ENCODE measurements around the gene SPATA9.
"Not testable (repeated sequence)": the region's sequence is repeated elsewhere in the genome, so short reads cannot be mapped to it uniquely, and the experiment has no call there.

SPATA9 gene

DNA sequence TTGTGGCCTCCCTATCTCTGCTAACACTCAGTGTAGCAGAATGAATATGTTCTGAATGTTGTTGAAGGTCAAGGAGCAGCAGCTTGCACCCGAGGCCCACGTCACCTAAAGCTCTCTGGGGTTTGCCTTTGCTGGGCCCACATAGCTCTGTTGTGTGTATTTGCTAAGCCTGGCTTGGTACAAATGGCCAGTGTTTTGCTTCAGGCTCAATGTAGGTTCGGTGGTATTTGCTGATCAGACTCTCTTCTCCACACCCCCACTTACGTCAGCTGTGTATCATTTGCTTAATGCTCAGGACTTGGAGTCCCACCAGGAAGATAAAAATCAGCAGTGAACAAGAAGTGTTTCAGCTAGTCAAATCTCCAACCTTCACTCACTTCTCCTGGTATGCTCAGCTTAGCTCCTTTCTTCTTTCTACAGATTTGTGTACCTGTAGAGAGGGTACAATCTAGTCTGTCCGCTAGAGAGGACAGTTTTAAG lies 41.0 kb downstream of the SPATA9 start:
- no peak for DNase-seq

DNA sequence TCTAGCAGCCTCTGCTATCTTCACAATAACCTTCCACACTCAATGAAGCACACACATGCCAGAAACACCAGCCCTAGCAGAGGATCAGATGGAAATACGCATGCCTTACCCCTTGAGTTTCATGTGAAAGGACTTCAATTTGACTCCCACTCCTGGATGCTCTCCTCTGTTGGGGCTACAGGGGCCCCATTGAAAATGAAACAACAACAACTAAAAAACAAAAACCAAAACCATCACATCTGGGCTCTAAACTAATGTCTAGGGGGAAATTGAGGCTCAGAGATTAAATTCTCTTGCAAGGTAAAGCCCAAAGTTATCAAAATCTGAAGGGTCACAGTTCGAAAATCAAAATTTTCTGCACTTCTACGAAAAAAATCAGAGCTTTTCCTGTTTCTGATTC lies 44.2 kb downstream of the SPATA9 start:
- DNase-seq = no peak

GRCh38 chr5:95634081-95634480 lies 48.7 kb downstream of the SPATA9 start:
- DNase-seq = no peak

- no peak for DNase-seq
Observed at GRCh38 chr5:95633671-95634070, 49.1 kb downstream of the SPATA9 start.

DNA sequence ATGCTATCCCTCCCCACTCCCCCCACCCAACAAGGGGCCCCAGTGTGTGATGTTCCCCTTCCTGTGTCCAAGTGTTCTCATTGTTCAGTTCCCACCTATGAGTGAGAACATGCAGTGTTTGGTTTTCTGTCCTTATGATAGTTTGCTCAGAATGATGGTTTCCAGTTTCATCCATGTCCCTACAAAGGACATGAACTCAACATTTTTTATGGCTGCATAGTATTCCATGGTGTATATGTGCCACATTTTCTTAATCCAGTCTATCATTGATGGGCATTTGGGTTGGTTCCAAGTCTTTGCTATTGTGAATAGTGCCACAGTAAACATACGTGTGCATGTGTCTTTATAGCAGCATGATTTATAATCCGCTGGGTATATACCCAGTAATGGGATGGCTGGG lies 49.8 kb downstream of the SPATA9 start:
- not testable (repeated sequence) for DNase-seq

GRCh38 chr5:95631991-95632675 lies 50.7 kb downstream of the SPATA9 start:
- no peak for DNase-seq

DNA sequence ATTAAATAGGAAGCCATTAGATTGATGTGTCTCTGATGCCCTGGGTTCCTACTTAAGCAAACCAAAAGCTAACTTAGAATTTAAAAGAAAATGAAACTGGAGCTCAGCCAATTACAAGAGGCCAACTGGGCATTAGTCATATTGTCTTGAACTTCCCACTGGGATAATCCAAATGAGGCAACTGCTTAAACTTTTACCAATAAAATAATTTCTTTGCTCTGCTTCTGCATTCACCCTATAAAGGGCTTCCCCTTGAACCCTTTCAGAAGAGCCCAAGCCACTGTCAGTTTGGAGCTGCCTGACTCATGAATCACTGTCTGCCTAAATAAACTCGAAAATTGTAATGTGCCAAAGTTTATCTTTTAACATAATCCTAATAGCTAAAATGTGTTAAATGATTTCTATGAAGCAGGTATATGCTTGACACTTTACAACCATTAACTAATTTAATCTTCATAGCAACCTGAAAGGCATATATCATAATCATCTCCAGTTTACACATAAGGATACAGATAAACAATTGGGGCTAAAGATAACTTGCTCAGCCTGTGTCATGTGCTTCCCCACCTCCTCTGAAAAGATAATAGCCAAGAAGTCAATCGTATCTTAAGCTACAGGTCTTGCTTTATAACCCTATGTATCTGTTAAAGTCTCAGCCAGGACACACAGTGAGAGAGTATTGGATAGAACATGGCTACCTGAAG lies 51.4 kb downstream of the SPATA9 start:
- DNase-seq = no peak

DNA sequence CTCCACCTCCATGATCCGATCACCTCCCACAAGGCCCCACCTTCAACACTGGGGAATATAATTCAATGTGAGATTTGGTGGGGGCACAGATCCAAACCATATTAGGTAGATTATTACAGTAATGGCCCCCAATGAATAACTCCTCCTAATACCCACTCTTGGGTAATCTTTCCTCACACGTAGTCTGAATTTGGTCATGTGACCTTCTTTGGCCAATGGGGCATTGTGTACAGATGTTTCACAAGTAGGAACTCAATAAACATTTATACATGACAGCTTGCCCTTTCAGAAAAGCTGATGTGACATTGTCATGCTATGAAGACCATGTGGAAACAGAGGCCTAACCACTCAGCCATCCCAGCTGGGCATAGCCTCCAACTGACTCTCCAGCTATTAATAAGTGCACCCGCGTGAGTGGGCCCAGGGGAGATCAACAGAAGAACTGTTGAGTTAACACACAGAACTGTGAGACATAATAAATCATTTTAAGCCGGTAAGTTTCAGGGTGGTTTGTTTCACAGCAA lies 52.3 kb downstream of the SPATA9 start:
- DNase-seq = no peak

- no peak for DNase-seq
Observed at GRCh38 chr5:95628933-95629332, 53.9 kb downstream of the SPATA9 start.

- no peak for DNase-seq
Observed at GRCh38 chr5:95627971-95628810, 54.6 kb downstream of the SPATA9 start.

- DNase-seq = no peak
Observed at GRCh38 chr5:95626701-95627100, 56.1 kb downstream of the SPATA9 start.

- no peak for DNase-seq
Observed at GRCh38 chr5:95624368-95624767, 58.4 kb downstream of the SPATA9 start.

DNA sequence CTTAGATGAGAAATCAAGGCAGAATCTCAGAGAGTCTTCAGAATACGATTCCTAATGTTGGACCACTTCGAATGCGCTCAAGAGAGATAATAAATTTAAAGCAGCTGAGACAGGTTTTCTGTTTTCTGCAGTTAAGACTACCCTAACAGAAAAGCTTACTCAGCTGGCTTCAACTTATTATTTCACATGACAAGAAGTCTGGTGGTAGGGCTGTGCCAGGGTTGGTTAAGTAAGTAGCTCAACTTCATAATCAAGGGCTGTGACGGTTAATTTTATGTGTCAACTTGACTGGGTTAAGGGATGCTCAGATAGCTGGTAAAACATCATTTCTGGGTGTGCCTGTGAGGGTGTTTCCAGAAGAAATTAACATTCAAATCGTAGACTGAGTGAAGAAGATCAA lies 59.1 kb downstream of the SPATA9 start:
- DNase-seq = no peak

- DNase-seq = no peak
Observed at GRCh38 chr5:95621839-95622629, 60.8 kb downstream of the SPATA9 start.

- DNase-seq = peak; percentile 49
Observed at GRCh38 chr5:95620870-95621838, 61.6 kb downstream of the SPATA9 start.

GRCh38 chr5:95620030-95620869 lies 62.5 kb downstream of the SPATA9 start, which contains the start of gene GPR150:
Gene GPR150 (plus strand): TSS chr5:95620087. CDS start chr5:95620276, 189 bp downstream.
- peak; percentile 74 for DNase-seq

DNA sequence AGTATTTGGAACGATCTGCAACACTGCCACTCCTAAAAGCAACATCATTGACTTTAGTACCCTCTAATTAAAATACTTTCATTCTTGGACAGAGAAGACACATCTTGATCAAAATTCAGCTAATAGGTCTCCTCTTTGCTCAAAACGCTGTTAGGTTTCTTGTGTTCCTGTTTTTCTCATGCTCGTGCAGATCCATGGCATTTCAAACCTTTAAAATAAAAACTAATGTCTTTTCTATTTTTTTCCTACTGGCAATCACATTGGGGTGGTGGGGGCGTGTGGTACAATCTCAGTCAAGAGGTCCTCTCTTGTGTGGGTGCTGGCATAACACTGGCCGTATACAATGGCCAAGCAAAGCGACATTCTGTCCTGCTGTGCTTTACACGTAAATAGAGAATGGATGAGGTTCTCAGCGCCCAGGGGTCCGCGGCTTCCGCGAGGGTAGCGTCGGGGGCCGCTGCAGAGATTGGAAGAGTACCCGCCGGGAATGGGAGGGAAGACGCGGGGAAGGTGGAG lies 63.2 kb downstream of the SPATA9 start:
- no peak for DNase-seq

GRCh38 chr5:95619096-95619495 lies 63.7 kb downstream of the SPATA9 start:
- DNase-seq = no peak

- no peak for DNase-seq
Observed at GRCh38 chr5:95617057-95617456, 65.7 kb downstream of the SPATA9 start.

- DNase-seq = no peak
Observed at GRCh38 chr5:95615164-95615467, 67.7 kb downstream of the SPATA9 start.
